HG03521 (cell line): ENCODE data around the gene TCEA2.
"Not testable (repeated sequence)": the region's sequence is repeated elsewhere in the genome, so short reads cannot be mapped to it uniquely, and the experiment has no call there.

Experiments
- ATAC-seq: cut with Tn5 transposase; IDR thresholded peaks from one replicate; pipeline ENCODE4 v1.9.1; 2021; ENCODE audit warnings: mild to moderate bottlenecking, moderate library complexity; ENCODE audit not compliant: unreplicated experiment

The TCEA2 gene

GRCh38 chr20:64076061-64076997 lies 13.3 kb downstream of the TCEA2 start:
- ATAC-seq, result no peak

DNA sequence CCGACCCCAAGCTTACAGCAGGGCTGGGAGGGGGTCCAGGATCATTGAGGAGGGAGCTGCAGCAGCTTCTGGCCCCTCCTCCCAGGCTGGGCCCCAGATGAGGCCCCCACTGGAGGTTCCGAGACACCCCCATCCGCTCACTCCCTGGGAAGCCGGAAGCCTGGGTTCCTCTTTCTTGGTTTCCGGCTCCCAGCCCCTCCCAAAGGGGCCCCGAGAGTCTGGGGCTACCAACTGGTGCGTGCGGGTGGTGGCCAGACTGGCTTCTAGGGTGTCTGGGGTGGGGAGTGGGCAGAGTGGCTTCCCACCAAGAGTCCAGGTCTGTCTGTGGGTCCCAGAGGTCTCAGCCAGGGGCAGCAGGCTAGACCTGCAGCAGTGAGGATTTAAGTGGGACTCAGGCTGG lies 14.1 kb downstream of the TCEA2 start:
- no peak for ATAC-seq

- ATAC-seq, result no peak
Observed at GRCh38 chr20:64077541-64077875, 14.5 kb downstream of the TCEA2 start.

- ATAC-seq, result no peak
Observed at GRCh38 chr20:64077876-64078551, 15.0 kb downstream of the TCEA2 start.

DNA sequence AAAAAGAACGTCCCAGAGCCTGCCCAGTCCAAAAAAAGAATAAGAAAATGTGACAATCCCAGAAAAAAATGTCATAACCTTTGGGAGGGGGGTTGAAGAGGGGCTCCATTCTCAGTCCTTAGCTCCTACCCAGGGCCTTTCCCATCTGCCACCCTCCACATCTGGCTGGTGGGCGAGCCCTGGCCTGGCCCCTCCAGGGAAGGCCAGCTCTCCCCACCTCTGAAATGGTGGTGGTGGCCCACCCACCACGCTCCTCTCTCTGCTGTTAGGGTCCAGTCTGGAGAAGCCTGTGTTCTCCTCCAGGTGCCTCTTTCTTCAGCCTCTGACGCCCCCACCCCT lies 15.9 kb downstream of the TCEA2 start:
- no peak for ATAC-seq

- ATAC-seq, result peak; percentile 51
Observed at GRCh38 chr20:64079273-64080012, 16.4 kb downstream of the TCEA2 start, which contains the start of gene RGS19. Gene RGS19, minus strand, starts transcription at chr20:64079518. Its CDS starts 2,632 bp downstream, at chr20:64076886.

- ATAC-seq, result no peak
Observed at GRCh38 chr20:64080013-64080812, 17.2 kb downstream of the TCEA2 start, which contains the start of gene OPRL1. Gene OPRL1, plus strand, starts transcription at chr20:64080082. Its CDS starts 12,639 bp downstream, at chr20:64092721.

- ATAC-seq, result no peak
Observed at GRCh38 chr20:64080813-64081623, 18.0 kb downstream of the TCEA2 start.

GRCh38 chr20:64081624-64081964 lies 18.6 kb downstream of the TCEA2 start:
- ATAC-seq, result no peak

DNA sequence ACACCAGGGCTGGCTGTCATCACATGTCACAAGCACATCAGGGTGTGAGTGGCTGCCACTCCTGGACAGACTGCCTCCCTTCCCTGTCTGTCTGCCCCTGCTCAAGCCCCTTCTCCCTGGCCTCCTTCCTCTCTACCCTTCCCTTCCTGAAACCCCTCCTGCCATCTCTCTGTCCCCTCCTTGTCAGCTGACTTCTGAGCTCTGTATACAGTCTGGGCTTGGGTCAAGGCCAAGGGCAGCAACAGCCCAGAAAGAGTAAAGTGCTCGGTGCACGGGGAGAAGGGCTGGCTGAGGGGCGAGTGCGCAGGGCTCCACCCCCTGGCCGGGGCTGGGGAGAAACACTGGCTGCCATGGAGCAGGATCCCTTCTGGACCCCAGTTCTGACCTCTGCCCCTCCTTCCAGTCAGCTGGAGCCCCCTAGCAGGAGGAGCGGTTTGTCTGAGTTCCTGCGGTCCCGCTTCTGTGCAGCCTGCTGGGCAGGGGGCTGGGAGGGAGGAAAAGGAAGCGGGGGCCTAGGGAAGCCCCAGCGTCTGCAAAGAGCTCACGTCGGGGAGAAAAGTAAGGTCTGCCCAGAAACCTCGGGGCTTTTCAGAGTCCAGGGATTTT lies 19.2 kb downstream of the TCEA2 start:
- ATAC-seq, result no peak

- no peak for ATAC-seq
Observed at GRCh38 chr20:64082820-64083377, 19.9 kb downstream of the TCEA2 start.

- no peak for ATAC-seq
Observed at GRCh38 chr20:64083378-64083803, 20.4 kb downstream of the TCEA2 start.

DNA sequence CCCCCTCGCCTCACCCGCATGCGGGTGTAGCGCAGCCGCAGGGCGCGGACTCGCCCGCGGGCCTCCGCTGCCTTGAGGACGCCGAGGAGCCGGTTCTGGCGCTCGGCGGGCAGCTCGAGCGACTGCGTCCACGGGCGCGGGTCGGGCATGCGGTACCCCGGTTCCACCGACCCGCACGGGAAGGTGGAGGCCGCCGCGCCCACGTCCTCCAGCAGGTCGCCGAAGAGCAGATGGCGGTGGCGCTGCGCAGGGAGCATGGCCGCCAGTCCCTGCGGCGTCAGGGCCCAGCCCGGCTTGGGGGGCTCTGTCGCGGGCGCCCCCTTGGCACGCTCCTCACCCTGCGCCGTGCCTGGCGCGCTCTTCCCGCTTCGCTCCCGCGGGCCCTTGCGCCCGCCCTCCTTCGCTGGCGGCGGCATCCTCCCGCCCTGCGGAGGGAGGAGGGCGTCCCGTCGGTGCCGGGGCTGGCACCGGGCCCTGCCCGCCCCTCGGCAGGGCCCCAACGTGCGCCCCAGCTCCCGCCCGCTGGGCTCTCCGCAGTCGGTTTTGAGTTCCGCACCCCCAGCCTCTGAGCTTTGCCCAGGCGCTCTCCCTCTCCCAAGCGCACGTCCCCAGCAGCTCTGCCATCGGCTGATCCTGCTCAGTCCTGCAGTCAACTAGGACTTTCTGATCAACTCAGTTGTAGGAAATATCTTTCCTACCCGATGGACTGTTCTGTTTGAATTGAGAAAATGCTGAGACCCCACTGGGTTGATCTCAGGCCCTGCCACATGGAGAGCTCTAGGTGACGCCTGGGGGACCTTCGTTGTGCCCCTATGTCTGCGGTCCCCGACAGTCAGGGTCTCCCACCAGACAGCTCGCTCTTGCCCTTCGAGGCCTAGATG lies 21.0 kb downstream of the TCEA2 start, which contains the start of gene LKAAEAR1:
LKAAEAR1 (minus strand) TSS at position 595 of the 881 bp plus-strand sequence; CDS start at position 416, 179 bp downstream.
- no peak for ATAC-seq

DNA sequence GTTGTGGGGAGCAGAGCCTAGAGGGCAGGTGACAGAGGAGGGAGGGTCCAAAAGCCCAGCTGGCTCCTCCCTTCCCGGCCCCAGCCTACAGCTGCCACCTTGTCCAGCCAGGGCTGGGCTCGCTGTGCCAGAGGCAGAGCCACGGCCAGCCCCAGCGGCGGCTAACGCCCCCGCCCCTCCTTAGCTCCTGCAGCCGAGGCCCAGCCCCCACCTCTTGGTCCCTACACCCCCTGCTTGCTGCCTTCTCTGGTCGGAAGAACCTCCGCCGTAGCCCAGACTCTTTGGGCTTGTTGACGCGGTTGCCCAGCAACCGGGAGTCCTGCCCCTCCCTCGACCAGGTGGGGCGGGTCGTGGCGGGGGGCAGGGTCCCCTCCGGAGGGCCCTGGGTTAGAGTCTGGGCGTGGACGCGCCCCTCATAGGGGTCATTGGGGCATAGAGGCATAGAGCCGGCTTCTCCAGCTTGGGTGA lies 21.7 kb downstream of the TCEA2 start:
- ATAC-seq, result no peak

DNA sequence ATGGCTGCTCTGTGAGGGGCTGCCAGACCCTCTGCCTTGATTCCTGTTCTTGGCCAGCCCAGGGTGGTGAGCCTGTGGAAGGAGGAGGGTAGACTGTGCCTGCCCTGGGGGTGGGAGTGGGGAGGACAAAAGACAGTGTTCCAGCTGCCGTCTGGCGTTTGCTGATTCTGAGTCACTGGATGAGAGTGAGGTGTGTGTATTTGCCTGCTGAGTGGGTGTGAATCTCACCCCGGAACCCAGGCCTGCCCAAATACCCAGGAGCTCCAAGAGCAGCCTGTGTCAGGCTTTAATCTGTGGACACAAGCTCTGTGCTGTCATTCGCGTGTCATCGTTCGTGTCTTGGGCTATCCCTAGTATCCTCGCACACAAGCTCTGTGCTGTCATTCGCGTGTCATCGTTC lies 23.8 kb downstream of the TCEA2 start:
- no peak for ATAC-seq

- not testable (repeated sequence) for ATAC-seq
Observed at GRCh38 chr20:64087226-64087825, 24.3 kb downstream of the TCEA2 start.

GRCh38 chr20:64088586-64088985 lies 25.6 kb downstream of the TCEA2 start:
- not testable (repeated sequence) for ATAC-seq
